Lung (tissue), 12 donors: ENCODE data around the gene MT4. TPM values are rescaled to one million over a fixed set of nuclear protein-coding genes. Genes with fewer than 3 reads are reported as not detected.

Source experiments
- ATAC-seq: fragments of 200-7000 bp; cut with Tn5 transposase; one replicate; pipeline ENCODE4 v1.9.1; 2020; ENCODE audit warnings: moderate number of reproducible peaks; ENCODE audit not compliant: insufficient read depth, low FRiP score
- DNase-seq, 3 donors: peaks; one replicate each; pipeline ENCODE4 v3.0.0-alpha.2; 2013 to 2017
- H3K27ac ChIP-seq, 2 donors: one replicate each; pipeline ENCODE4 v1.5.1; 2013; ENCODE audit warnings: mild to moderate bottlenecking in 2 of 2, moderate library complexity in 2 of 2, control low read depth in 1 of 2, inconsistent platforms in 1 of 2, low read depth in 1 of 2, low read length in 1 of 2
- H3K27me3 ChIP-seq, 3 donors: one replicate each; pipeline ENCODE4 v1.5.1; 2013; ENCODE audit warnings: low read length in 2 of 3; ENCODE audit not compliant: control insufficient read depth in 3 of 3, insufficient read depth in 3 of 3
- H3K36me3 ChIP-seq, 4 donors: one replicate each; pipeline ENCODE4 v1.5.1; 2013; ENCODE audit warnings: low read length in 4 of 4, mild to moderate bottlenecking in 1 of 4, moderate library complexity in 1 of 4; ENCODE audit not compliant: control insufficient read depth in 4 of 4, insufficient read depth in 4 of 4
- H3K4me1 ChIP-seq, 5 donors: one replicate each; pipeline ENCODE4 v1.5.1; 2013; ENCODE audit warnings: low read length in 5 of 5, mild to moderate bottlenecking in 2 of 5, moderate library complexity in 1 of 5; ENCODE audit not compliant: control insufficient read depth in 5 of 5, insufficient read depth in 5 of 5
- H3K4me3 ChIP-seq: one replicate; pipeline ENCODE4 v1.5.1; 2013; ENCODE audit warnings: mild to moderate bottlenecking, control low read depth, moderate library complexity
- H3K9ac ChIP-seq, 2 donors: one replicate each; pipeline ENCODE4 v1.5.1; 2013; ENCODE audit warnings: low read length in 2 of 2, control low read depth in 1 of 2; ENCODE audit not compliant: insufficient read depth in 1 of 2
- H3K9me3 ChIP-seq, 4 donors: one replicate each; pipeline ENCODE4 v1.5.1; 2013; ENCODE audit warnings: low read length in 3 of 4, mild to moderate bottlenecking in 1 of 4, moderate library complexity in 1 of 4; ENCODE audit not compliant: control insufficient read depth in 4 of 4, insufficient read depth in 3 of 4
- CTCF ChIP-seq: IDR thresholded peaks from 2 replicates; pipeline ENCODE4 v1.5.1; 2012; ENCODE audit warnings: mild to moderate bottlenecking; ENCODE audit errors: control extremely low read depth, extremely low read depth
- WGBS, 2 donors: extraction: QIAGEN DNeasy Blood & Tissue Kit; methylation state at CpG; one replicate each; pipeline ENCODE4 v1.1.7; 2013; 5-methylcytosine and 5-hydroxymethylcytosine counted together
- polyA plus RNA-seq, 2 donors: library from polyadenylated mRNA; stranded (reverse); fragments of 200-250 nt; gene quantifications; one replicate each; pipeline ENCODE4 v1.2.1, GENCODE V29; 2013
- total RNA-seq, 2 donors: library from RNA; depleted of rRNA in 1 of 2; stranded (reverse); fragments of >200 nt in 1 of 2; gene quantifications; one replicate each; pipeline ENCODE4 v1.2.1, GENCODE V29; 2014 to 2021
- donor health status: control.
- donor health status: control.
- donor health status: Bipolar disorder and iron deficiency.
- donor health status: healthy.
- donor health status: DM: yes; HTN: yes; CAD: no.

Gene MT4
- total and polyA plus RNA-seq, 4 donors = not detected

GRCh38 chr16:56534847-56535383 lies 30.0 kb upstream of the MT4 start:
- Histone ChIP-seq H3K9me3 (no peaks in the 10 kb centered on the region), H3K4me1 (no peaks in the 10 kb centered on the region), H3K27ac (no peak overlapping the region), H3K9ac (no peak overlapping the region), H3K36me3 (no peaks in the 10 kb centered on the region), H3K27me3 (peaks cover 0 to 4% (median 0%) of the 10 kb centered on the region in 3 donors), H3K4me3 (no peak overlapping the region)
- DNase-seq (no peak), ATAC-seq (no peak)
- 85 to 93% methylated on average over 8 of the region's 8 CpGs for WGBS, 2 donors
- TF ChIP-seq CTCF = no peak

GRCh38 chr16:56538331-56538730 lies 26.5 kb upstream of the MT4 start:
- WGBS, 2 donors = 92 to 94% methylated on average over 7 of the region's 7 CpGs
- DNase-seq (no peak), ATAC-seq (no peak)
- no peak overlapping the region for H3K9ac ChIP-seq
- no peaks in the 10 kb centered on the region for H3K36me3 ChIP-seq
- TF ChIP-seq CTCF = no peak
- peaks cover 0 to 3% (median 0%) of the 10 kb centered on the region in 3 donors for H3K27me3 ChIP-seq
- no peak overlapping the region for H3K27ac ChIP-seq
- no peaks in the 10 kb centered on the region for H3K9me3 ChIP-seq
- no peaks in the 10 kb centered on the region for H3K4me1 ChIP-seq
- no peak overlapping the region for H3K4me3 ChIP-seq

GRCh38 chr16:56539656-56540055 lies 25.2 kb upstream of the MT4 start:
- no peaks in the 10 kb centered on the region for H3K9me3 ChIP-seq
- no peak for TF ChIP-seq CTCF
- no peaks in the 10 kb centered on the region for H3K4me1 ChIP-seq
- no peak overlapping the region for H3K4me3 ChIP-seq
- H3K36me3 ChIP-seq = no peaks in the 10 kb centered on the region
- DNase-seq (no peak), ATAC-seq (no peak)
- no peak overlapping the region for H3K27ac ChIP-seq
- no peak overlapping the region for H3K9ac ChIP-seq
- WGBS, 2 donors = 74 to 84% methylated on average over 4 of the region's 4 CpGs
- peaks cover 0 to 3% (median 0%) of the 10 kb centered on the region in 3 donors for H3K27me3 ChIP-seq

- no peak for TF ChIP-seq CTCF
These were observed 22.8 kb upstream of the MT4 start for GRCh38 chr16:56542039-56542438.

More at GRCh38 chr16:56542039-56542438, 22.8 kb upstream of the MT4 start:
- Histone ChIP-seq H3K4me1 (no peaks in the 10 kb centered on the region), H3K27ac (no peak overlapping the region), H3K9ac (no peak overlapping the region), H3K9me3 (no peaks in the 10 kb centered on the region), H3K4me3 (no peak overlapping the region), H3K36me3 (no peaks in the 10 kb centered on the region), H3K27me3 (peaks cover 0 to 3% (median 0%) of the 10 kb centered on the region in 3 donors)
- ATAC-seq (no peak), DNase-seq (no peak)
- WGBS, 2 donors = 18 to 26% methylated on average over 2 of the region's 2 CpGs
